ENCODE measurements around the gene MICU2.
A peak's percentile ranks its signal among the peaks of the same experiment; 100 is the strongest.

Gene MICU2

DNA sequence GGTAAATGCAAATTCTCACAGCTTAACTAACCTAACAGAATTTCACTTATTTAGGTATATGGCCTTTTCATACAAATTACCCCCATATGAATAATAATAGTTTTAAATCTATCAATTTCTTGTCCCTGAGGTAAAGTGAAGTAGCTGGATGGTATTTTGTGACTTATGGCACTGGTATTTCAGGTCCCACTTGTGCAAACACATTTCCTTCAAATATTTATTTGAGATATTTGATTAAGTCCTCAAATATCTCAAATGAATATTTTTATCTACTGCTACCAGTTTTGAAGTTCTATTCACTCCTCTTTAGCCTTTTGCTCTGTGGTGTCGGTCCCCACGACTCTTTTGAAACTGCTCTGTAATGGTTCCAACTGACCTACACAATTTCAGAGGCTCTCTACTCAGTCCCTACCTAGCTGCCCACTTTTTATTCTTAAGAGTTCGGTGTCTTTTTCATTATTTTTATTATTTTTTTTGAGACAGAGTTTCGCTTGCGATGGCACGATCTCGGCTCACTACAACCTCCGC is 85.3 kb downstream of the MICU2 start:
- Mint-ChIP-seq H3K27me3 (ENCODE audit: low read depth) (no peaks in the 10 kb centered on the region), H3K4me1 (ENCODE audit: low read depth) (no peaks in the 10 kb centered on the region), H3K4me3 (no peak overlapping the region)

DNA sequence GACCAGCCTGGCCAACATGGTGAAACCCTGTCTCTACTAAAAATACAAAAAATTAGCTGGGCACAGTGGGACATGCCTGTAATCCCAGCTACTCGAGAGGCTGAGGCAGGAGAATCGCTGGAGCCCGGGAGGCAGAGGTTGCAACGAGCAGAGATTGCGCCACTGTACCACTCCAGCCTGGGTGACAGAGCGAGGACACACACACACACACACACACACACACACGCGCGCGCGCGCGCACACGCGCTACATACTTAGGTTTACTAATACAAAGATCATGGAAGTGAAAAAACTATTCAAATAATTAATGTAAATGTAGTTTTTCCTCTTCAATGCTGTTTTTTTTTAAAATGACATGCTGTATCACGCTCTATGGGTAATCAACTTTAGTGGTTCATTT is 86.4 kb downstream of the MICU2 start:
- Mint-ChIP-seq H3K9me3 (no peaks in the 10 kb centered on the region), H3K4me1 (ENCODE audit: low read depth) (no peaks in the 10 kb centered on the region), H3K4me3 (no peak overlapping the region), H3K27ac (no peak overlapping the region), H3K27me3 (ENCODE audit: low read depth) (no peaks in the 10 kb centered on the region), H3K36me3 (ENCODE audit: low read depth) (peaks cover 5% of the 10 kb centered on the region)

More for the DNA sequence above, 85.3 kb downstream of the MICU2 start:
- Mint-ChIP-seq H3K9me3 (no peaks in the 10 kb centered on the region), H3K36me3 (ENCODE audit: low read depth) (peaks cover 1% of the 10 kb centered on the region), H3K27ac (no peak overlapping the region)

DNA sequence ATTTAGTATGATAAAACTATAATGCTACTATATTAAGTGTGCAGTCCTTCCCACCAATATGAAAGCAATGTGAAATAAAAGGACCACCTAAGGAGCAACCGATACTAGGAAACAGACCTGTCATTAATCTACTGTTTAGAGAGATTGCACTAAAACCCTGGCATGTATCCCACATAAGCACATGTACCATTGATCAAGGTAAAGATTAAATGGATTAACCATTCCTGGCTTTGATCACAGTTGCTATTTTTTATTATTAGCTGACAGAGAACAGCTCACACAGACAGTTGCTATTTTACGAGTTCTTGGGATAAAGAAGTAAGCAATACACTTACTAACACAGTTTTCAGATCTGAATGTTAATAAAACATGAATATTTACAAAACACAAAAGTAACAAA is 87.2 kb downstream of the MICU2 start:
- no peaks in the 10 kb centered on the region for H3K9me3 Mint-ChIP-seq
- H3K27ac Mint-ChIP-seq: no peak overlapping the region
- H3K36me3 Mint-ChIP-seq (ENCODE audit: low read depth): peaks cover 6% of the 10 kb centered on the region
- no peaks in the 10 kb centered on the region for H3K27me3 Mint-ChIP-seq (ENCODE audit: low read depth)
- no peaks in the 10 kb centered on the region for H3K4me1 Mint-ChIP-seq (ENCODE audit: low read depth)
- H3K4me3 Mint-ChIP-seq: no peak overlapping the region

DNA sequence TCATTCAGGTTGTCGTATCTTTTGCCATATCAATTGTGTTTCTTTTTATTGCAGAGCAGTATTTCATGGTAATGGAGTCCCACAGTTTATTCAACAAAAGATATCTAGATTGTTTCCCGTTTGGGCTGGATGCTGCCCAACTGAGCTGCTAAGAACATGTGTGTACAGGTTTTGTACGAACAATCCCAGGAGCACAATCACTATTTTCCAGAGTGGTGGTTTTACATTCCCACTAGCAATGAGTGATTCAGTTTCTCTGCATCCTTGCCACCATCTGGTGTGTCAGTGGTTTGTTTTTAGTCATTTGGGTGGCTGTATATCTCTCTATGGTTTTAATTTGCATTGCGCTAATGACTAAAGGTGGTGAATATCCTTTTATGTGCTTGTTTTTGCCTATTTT is 92.1 kb downstream of the MICU2 start:
- H3K4me1 Mint-ChIP-seq (ENCODE audit: low read depth): no peaks in the 10 kb centered on the region
- no peak overlapping the region for H3K27ac Mint-ChIP-seq
- H3K27me3 Mint-ChIP-seq (ENCODE audit: low read depth): no peaks in the 10 kb centered on the region
- no peak overlapping the region for H3K4me3 Mint-ChIP-seq
- H3K36me3 Mint-ChIP-seq (ENCODE audit: low read depth): peaks cover 12% of the 10 kb centered on the region
- H3K9me3 Mint-ChIP-seq: no peaks in the 10 kb centered on the region

DNA sequence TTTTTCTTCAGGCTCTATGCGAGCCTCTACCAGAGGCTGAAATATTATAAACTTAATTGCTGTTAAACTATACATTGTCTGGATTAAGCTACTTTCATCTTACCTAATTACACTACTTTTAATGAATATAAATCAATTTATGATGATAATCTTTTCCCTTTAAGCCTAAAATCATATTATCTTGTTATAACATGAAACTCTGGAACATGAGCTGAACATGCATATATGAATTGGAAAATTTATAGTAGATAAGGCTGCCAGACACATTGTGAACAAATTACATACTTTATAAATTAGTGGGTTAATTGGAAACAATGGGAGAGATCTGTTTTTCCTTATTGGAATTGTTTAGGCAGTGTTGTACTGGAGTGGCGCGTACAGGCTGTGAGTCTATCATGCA is 99.6 kb downstream of the MICU2 start:
- Mint-ChIP-seq H3K36me3 (ENCODE audit: low read depth) (peaks cover 5% of the 10 kb centered on the region), H3K4me3 (no peak overlapping the region), H3K9me3 (no peaks in the 10 kb centered on the region), H3K27me3 (ENCODE audit: low read depth) (no peaks in the 10 kb centered on the region), H3K4me1 (ENCODE audit: low read depth) (no peaks in the 10 kb centered on the region), H3K27ac (no peak overlapping the region)

DNA sequence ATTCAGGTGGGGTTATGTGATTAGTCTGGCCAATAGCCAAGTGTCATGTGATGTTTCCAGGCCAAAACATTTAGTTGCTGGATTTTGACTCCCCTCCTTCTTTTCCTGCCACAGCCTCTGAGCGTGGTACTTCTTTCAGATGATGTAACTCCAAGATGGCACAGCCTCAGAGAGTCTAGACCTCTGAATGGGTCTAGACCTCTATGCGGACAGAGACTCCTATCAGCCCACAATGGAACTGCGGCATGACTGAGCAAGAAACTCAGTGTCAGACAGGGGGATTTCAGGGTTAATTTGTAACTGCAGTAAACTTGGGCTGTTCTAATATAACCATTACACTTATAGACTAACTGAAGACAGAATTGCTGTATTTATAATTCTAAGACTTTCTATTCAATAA is 102.3 kb downstream of the MICU2 start:
- H3K4me3 Mint-ChIP-seq: no peak overlapping the region
- no peaks in the 10 kb centered on the region for H3K27me3 Mint-ChIP-seq (ENCODE audit: low read depth)
- no peaks in the 10 kb centered on the region for H3K9me3 Mint-ChIP-seq
- H3K4me1 Mint-ChIP-seq (ENCODE audit: low read depth): no peaks in the 10 kb centered on the region
- H3K36me3 Mint-ChIP-seq (ENCODE audit: low read depth): peaks cover 5% of the 10 kb centered on the region
- H3K27ac Mint-ChIP-seq: no peak overlapping the region

DNA sequence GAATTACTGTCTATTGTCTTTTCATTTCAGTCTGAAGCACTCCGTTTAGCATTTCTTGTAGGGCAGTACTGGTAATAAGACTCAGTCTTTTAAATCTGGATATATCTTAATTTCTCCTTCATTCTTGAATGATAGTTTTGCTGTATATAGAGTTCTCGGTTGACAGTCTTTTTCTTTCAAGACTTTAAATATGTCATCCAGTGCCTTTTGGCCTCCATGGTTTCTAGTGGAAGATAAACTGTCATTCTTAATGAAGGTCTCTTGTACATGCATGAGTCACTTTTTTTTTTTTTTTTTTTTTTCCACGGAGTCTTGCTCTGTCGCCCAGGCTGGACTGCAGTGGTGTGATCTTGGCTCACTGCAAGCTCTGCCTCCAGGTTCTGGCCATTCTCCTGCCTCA is 117.6 kb downstream of the MICU2 start:
- H3K4me3 Mint-ChIP-seq: no peak overlapping the region
- no peaks in the 10 kb centered on the region for H3K27me3 Mint-ChIP-seq (ENCODE audit: low read depth)
- H3K36me3 Mint-ChIP-seq (ENCODE audit: low read depth): peaks cover 14% of the 10 kb centered on the region
- H3K9me3 Mint-ChIP-seq: peaks cover 15% of the 10 kb centered on the region
- H3K27ac Mint-ChIP-seq: no peak overlapping the region
- peaks cover 2% of the 10 kb centered on the region for H3K4me1 Mint-ChIP-seq (ENCODE audit: low read depth)

DNA sequence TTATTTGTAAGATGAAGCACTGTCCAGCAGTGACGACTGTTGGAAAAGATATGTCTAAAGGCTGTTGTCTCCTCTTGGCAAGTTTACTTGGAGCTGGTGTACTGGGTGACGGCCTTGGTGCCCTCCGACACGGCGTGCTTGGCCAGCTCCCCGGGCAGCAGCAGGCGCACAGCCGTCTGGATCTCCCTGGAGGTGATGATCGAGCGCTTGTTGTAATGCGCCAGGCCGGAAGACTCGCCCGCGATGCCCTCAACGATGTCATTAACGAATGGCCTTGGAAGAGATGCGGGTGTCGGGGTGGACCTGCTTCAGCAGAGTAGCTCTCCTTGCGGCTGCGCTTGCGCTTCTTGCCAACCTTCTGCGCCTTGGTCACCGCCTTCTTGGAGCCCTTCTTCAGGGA is 120.2 kb downstream of the MICU2 start:
- peaks cover 15% of the 10 kb centered on the region for H3K9me3 Mint-ChIP-seq
- no peaks in the 10 kb centered on the region for H3K27me3 Mint-ChIP-seq (ENCODE audit: low read depth)
- H3K4me3 Mint-ChIP-seq: no peak overlapping the region
- H3K27ac Mint-ChIP-seq: no peak overlapping the region
- peaks cover 3% of the 10 kb centered on the region for H3K36me3 Mint-ChIP-seq (ENCODE audit: low read depth)
- peaks cover 5% of the 10 kb centered on the region for H3K4me1 Mint-ChIP-seq (ENCODE audit: low read depth)

DNA sequence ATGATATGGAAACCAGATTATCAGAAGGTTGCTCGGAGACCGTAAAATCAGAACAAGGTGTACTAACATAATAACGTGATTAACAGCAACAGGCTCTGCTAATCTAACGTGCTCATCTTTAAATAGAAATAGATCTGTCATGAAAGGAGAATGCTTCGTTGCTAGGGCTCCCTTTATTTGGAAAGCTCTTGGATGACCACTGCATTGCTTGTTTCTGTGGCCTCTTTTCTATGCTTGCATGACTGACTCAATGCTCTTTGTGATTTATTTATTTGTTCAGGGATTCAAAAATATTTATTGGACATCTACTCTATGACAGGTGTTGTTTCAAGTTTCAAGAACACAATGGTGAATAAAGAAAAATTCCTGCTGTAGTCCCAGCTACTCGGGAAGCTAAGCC is 122.6 kb downstream of the MICU2 start:
- Mint-ChIP-seq H3K9me3 (peaks cover 5% of the 10 kb centered on the region), H3K27ac (no peak overlapping the region), H3K4me1 (ENCODE audit: low read depth) (peaks cover 11% of the 10 kb centered on the region), H3K36me3 (ENCODE audit: low read depth) (no peaks in the 10 kb centered on the region), H3K4me3 (no peak overlapping the region), H3K27me3 (ENCODE audit: low read depth) (no peaks in the 10 kb centered on the region)

DNA sequence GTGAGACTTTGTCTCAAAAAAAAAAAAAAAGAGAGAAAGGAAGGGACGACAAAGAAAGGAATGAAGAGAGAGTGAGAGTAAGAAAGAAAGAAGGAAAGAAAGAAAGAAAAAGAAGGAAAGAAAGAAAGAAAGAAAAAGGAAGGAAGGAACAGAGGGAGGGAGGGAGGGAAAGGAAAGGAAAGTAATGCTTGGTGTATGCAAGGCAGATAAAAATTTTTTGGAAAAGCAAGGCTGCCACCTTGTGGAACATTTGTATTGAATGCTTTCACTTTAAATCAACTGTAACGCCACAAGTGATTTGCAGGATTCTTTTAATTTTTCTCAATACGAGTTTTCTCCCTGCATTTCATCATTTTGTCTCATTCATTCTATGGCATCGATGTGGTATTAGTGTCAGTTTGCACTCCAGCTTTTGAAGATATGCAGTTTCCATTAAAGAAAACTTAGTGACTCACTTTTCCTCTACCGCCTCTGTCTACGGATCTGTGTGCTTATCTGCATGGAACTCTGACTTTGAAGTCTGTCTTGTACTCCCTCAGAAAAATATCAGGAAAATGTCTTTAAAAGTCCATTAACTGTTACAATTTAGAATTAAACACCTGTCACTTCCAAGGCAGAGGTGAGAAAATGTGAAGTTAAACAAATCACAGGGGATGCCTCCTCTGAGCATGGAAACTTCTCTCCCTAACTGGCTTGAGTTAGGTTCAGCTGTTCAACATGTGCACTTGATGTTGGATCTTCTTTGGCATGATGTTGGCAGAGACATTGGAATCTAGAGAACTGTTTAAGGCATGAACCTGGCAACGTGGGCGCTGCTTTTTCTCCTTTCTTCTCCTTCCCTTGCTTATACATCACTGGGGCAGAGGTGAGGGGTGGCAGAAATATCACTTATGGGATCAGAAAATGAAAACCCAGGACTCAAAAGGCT is 124.8 kb downstream of the MICU2 start:
- H3K4me3 Mint-ChIP-seq: no peak overlapping the region

DNA sequence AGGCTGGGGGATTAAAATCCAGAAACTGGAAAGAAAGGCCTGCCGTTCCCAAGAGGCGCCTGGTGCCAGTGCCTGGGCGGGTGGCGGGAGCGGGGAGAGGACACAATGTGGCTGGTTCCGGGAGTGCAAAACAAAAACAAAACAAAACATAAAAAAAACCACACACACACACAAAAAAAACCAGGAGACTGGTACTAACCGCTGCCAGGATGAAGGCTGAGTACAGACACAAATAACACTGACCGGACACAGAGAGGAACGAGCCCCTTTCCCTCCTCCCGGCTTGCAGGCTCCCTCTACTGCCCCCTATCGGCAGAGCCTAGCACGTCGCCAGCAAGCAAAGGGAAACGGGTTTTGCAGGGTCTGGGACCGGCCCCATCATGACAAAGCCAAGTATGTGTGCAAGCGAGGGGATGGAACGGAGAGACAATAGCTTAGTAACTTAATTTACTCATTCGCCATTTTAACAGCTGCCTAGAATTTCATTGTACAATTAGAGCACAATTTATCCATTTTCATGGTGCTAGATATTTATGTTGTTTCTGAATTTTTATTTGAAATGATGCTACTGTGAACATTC is 127.0 kb downstream of the MICU2 start:
- Mint-ChIP-seq H3K27ac (no peak overlapping the region), H3K4me3 (peak overlapping the region; percentile 70), H3K36me3 (ENCODE audit: low read depth) (no peaks in the 10 kb centered on the region), H3K4me1 (ENCODE audit: low read depth) (peaks cover 9% of the 10 kb centered on the region), H3K9me3 (no peaks in the 10 kb centered on the region), H3K27me3 (ENCODE audit: low read depth) (no peaks in the 10 kb centered on the region)

More for the DNA sequence above, 124.8 kb downstream of the MICU2 start:
- Mint-ChIP-seq H3K27me3 (ENCODE audit: low read depth) (no peaks in the 10 kb centered on the region), H3K27ac (no peak overlapping the region), H3K36me3 (ENCODE audit: low read depth) (no peaks in the 10 kb centered on the region), H3K4me1 (ENCODE audit: low read depth) (peaks cover 9% of the 10 kb centered on the region), H3K9me3 (no peaks in the 10 kb centered on the region)

DNA sequence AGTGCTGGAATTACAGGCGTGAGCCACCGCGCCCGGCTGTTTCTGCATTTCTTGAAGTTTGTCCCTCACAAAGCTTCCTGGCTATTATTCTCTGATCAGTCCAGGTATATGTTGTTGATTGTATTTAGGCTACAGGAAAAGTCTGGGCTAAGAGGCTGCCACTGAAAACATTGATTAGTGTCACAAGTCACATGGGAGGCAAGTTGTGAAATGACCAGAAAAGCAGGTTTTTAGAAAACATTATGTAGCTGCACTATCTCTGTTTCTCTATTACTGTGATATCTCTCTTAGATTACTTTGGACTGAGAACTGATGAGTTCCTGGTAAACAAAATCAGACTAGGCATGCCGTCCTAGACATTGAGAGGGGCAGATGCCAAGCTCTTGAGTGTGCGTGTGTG is 128.9 kb downstream of the MICU2 start:
- Mint-ChIP-seq H3K36me3 (ENCODE audit: low read depth) (no peaks in the 10 kb centered on the region), H3K9me3 (peaks cover 4% of the 10 kb centered on the region), H3K27me3 (ENCODE audit: low read depth) (peaks cover 8% of the 10 kb centered on the region), H3K4me3 (no peak overlapping the region), H3K4me1 (ENCODE audit: low read depth) (peaks cover 9% of the 10 kb centered on the region), H3K27ac (no peak overlapping the region)

DNA sequence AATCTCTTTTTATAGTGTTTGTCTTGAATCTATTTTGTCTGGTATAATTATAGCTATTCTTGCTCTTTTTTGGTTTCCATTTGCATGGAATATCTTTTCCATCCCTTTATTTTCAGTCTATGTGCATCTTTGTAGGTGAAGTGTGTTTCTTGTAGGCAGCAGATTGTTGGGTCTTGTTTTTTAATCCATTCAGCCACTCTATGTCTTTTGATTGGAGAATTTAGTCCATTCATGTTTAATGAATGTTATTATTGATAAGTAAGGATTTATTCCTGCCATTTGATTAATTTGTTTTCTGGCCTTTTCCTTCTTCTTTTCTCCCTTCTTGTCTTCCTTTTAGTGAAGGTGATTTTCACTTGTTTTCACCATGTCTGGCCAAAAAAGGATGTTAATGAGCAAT is 133.2 kb downstream of the MICU2 start:
- H3K36me3 Mint-ChIP-seq (ENCODE audit: low read depth): no peaks in the 10 kb centered on the region
- peaks cover 4% of the 10 kb centered on the region for H3K9me3 Mint-ChIP-seq
- no peak overlapping the region for H3K4me3 Mint-ChIP-seq

DNA sequence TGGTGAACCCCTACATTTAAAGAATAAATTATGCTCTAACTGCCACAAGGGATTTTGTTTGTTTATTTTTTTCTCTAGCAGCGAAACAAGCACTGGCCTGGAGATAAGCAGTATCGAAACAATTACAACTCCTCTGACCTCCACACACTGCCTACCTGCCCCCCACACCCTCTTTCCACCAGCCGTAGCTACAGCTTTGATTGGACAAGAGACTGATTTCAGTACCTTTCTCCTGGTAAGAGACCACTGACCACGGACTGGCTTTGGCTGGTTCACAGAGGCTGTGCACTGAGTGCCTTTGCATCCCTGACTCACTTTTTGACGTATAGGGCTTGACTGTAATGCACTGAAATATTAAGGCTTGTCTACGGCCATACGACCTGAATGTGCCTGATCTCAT is 137.4 kb downstream of the MICU2 start:
- Mint-ChIP-seq H3K27ac (no peak overlapping the region), H3K4me3 (no peak overlapping the region), H3K36me3 (ENCODE audit: low read depth) (no peaks in the 10 kb centered on the region), H3K4me1 (ENCODE audit: low read depth) (no peaks in the 10 kb centered on the region), H3K9me3 (peaks cover 4% of the 10 kb centered on the region), H3K27me3 (ENCODE audit: low read depth) (peaks cover 24% of the 10 kb centered on the region)

More for the DNA sequence above, 133.2 kb downstream of the MICU2 start:
- Mint-ChIP-seq H3K27ac (no peak overlapping the region), H3K4me1 (ENCODE audit: low read depth) (no peaks in the 10 kb centered on the region), H3K27me3 (ENCODE audit: low read depth) (peaks cover 26% of the 10 kb centered on the region)

DNA sequence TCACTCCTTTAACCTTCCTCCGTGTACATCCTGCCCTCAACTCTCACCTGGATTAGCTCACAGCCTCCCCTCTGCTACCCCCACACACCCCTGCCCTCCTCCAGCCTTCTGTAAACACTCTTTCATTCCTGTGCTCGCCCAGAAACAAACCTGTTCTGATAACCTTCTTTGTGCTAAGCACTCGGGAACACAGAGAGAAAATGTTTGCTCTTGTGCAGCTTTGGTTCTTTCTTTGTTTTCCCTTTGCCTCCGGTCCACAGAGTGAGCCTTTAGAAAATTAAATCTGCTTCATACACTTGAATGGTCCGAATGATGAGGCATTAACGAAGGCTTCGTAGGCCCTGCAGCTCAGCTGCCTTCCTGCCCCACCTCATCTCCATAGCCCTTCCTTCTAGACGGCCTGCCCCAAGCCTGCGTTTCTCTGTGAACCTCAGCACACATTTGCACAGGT is 138.2 kb downstream of the MICU2 start:
- peaks cover 2% of the 10 kb centered on the region for H3K9me3 Mint-ChIP-seq
- no peaks in the 10 kb centered on the region for H3K36me3 Mint-ChIP-seq (ENCODE audit: low read depth)
- peaks cover 21% of the 10 kb centered on the region for H3K27me3 Mint-ChIP-seq (ENCODE audit: low read depth)
- H3K4me1 Mint-ChIP-seq (ENCODE audit: low read depth): no peaks in the 10 kb centered on the region
- no peak overlapping the region for H3K4me3 Mint-ChIP-seq
- no peak overlapping the region for H3K27ac Mint-ChIP-seq
